ENCODE results near the gene MGMT.

The MGMT gene

DNA sequence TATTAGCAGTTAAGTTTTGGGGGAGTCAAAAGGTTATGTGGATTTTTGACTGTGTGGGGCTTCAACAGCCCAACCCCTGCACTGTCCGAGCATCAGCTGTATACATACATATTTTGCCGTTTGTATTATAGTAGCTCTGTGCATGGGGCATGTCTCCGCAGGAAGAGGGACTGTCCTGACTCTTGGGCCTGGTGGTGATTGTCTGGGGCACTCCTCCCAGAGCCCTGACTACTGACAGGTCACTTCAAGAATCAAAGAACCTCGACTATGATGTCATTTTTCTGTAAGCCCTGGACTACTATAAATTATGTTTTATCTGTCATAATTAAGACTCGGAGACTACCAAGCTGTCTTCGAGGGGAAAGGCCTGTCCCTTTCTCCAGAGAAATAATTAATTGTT, 51.8 kb downstream of the MGMT start:
- no peak for DNase-seq

DNA sequence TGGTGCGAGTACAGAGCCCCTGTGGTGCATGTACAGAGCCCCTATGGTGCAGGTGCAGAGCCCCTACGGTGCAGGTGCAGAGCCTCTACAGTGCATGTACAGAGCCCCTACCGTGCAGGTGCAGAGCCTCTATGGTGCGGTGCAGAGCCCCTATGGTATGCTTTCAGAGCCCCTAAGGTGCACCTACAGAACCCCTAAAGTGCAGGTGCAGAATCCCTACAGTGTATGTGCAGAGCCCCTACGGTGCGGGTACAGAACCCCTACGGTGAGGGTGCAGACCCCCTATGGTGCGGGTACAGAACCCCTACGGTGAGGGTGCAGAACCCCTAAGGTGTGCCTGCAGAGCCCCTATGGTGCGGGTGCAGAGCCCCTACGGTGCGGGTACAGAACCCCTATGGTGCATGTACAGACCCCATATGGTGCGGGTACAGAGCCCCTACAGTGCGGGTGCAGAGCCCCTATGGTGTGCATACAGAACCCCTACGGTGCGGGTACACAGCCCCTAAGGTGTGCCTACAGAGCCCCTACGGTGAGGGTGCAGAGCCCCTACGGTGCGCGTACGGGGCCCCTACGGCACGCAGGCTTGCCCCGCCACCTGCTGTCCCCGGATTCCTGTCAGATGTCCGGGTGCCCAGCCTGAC, 53.5 kb downstream of the MGMT start:
- no peak for DNase-seq

DNA sequence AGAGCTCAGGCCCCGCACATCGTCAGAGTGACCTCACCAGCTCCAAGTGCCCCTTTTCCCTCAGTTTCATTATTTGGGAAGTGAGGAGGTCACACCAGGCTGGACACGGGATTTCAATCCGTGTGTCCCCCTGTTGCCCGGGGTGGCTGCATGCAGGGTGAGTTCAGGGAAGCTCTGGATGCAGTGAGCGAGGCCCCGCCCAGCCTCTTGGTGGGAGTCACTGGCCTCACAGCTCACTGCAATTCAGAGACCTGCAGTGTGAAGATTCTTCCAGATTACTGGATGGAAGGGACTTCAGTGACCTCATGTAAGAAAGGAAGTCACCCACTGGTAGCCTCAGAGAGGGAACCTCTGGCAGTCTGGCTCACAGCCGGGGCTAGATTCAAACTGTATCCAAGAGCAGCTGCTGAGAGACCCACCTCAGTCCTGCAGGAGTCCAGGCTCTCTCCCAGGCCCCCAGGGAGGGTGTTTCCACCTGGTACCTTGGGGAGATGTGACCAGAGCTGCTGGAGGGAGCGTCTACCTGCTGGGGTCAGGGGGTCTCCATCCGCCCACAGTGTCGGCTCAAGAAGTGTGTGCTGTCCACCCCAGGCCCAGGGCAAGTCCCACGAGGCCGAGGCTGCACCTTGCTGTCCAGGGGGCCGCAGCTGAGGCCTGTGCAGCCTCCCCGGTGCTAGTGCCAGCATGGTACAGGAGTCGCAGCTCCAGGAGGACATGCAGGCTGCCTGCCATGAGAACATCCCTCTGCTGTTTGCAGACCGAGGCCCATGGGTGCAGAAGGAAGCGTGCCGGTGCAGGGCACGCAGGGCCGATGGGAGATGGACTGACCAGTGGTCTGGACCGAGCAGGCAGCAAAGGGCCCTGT, 54.4 kb downstream of the MGMT start:
- no peak for DNase-seq

DNA sequence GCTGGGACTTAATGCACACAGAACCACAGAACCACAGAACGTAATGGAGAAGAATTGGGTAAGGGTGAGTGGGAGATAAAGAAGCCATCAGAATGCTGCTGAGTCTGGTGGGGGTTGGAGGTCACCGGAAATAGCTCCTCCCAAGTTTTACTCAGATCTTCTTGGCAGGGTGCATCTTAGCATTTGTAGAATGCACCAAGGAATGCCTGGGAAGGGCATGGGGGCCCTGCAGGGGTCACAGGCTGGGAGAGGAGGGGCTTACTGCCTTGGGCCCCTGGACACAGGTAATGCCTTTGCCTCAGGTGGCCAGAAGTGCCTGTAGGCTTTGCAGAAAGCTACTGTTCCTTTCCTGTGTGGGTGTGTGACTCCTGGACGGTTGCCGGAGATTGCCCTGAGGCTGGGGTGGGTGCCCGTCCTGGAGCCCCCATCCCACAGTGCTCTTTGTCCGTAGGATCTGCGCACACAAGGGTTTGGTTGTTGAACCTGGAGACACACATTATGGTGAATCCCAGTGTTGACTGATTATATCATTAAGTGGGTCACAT, 55.1 kb downstream of the MGMT start:
- DNase-seq = no peak

DNA sequence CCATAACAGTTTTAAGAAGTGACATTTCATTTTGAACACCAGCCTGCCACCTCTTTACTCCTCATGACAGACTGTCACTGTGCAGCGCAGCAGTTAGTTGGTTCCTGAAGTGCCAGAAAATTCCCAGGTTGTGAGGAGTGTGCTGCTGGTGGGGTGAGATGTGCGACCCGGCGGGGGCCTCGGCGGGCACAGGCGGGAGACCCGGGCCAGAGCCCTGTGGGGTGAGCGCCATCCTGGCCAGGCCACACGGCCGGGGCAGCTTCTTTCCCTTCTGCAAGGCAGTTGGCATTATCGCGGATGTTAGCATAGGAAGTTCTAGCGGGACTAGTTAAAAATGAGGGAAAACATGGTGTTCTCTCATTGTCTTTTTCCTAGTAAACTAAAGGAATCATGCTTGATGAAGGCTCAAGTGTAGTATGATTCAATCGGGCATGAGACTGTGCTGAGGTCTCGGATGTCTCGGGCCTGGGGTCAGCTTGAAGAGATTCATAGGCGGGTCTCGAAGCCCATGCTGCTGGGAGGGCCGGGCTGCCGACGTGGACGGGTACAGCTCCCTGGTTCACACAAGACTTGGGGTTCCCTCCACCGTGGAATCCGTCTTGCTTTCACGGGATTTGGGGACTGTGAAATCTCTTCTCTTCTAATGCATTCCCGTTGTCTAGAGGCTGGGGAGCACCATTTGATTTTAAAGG, 56.1 kb downstream of the MGMT start:
- DNase-seq = no peak

DNA sequence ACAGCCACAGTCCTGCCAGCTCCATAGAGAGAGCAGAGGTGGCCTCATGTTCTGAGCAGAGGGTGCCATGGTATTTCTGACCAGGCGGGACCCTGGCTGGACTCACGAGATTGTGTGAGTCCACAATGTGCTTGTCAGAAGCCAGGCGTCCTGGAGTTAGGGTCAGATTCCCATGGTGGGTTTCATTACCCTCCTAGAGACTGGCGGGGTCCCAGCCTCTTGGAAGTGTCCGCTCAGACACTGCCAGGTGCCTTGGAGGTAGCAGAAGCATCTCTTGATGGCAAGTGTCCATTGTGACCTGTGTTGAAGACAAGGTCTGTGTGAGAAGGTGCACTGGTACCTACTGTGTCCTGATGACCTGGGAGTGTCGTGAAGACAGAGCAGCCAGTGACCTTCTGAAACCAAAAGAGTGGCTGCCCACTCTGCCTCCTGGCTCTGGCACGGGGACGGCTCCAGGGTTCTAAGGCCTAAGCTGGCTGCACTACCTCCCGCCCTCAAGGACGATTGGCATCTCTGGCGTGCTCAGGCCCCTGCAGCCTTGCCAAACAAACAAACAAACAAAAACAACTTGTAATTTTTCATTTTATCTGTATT, 56.8 kb downstream of the MGMT start:
- no peak for DNase-seq

DNA sequence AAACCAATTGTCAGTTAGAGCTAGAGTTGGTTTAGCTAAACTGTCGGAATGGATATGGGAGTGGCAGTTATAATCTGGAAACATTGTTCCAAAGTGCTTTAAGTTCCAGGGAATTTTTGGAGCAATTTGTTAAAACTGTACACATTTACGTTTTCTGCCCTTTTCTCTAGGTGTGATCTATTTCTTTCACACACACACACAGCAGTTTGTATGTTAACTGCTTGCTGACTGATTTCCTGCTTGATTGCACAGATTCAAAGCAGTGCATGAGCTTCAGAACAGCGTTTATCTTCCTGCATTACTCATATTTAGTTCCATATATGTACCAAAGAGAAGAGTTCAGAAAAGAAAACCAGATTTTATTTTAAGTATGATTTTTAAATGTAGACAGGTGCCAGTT, 57.9 kb downstream of the MGMT start:
- DNase-seq = no peak

DNA sequence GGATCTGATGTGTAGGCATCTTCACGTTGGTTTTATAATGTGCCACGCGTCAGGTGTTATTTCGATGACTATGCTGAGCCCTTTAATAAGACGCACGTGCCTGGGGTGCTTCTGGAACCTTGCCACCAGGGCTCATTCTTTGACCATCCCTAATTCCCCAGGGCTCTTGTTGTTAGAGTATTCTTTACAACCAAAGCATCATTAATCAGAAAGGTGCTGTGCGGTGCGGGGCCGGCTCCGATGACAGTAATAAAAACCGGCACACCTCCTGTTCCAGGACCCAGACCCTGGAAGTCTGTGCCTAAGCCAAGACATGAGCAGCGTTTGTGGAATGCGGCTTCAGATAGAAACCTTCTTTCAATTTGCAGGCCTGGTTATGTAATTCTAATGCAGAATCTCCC, 58.4 kb downstream of the MGMT start:
- no peak for DNase-seq

DNA sequence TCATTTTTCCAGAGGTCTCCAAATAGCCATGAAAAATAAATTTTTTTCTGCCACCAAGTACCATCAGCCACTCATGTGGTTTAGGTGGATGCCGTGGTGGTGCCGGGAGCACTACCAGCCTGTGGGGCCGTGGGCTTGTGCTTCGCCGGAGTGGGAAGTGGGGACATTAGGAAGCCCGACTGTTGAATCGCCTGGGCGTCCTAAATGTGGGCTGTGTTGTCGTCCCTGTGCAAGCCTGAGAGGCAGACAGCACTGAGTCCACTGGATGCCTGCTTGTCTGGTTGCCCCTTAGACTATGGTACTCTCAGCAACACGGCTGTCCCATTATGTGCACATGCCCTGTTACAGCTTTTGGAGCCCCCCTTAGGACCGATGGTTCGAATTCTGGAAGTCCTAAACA, 59.9 kb downstream of the MGMT start:
- DNase-seq = no peak

DNA sequence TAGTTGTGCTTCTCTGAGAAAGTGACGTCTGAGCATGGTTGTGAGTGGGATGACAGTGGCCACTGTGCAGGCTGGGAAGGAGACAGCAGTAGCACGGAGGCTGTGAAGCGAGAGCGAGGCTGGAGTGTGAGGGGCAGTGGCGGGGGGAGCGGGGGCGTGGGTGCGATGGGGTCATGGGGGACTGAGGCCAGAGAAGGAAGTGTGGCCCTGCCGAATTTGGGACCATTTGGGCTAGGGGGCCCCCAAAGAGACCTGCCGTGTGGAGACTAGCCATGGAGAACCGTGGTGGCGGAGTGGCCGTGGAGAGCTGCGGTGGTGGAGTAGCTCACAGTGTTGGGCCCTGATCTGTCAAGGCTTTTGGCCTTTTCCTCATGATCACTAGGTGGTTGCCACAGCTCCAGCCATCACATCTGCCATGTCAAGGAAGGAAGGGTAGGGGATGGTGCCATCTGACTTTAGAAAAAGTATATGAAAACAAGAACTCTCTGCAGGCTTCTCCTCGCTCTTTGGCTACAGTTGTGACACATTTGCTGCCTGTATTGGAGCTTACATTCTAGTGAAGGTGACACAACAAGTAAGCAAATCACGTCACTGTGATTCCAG, 61.4 kb downstream of the MGMT start:
- DNase-seq = no peak

DNA sequence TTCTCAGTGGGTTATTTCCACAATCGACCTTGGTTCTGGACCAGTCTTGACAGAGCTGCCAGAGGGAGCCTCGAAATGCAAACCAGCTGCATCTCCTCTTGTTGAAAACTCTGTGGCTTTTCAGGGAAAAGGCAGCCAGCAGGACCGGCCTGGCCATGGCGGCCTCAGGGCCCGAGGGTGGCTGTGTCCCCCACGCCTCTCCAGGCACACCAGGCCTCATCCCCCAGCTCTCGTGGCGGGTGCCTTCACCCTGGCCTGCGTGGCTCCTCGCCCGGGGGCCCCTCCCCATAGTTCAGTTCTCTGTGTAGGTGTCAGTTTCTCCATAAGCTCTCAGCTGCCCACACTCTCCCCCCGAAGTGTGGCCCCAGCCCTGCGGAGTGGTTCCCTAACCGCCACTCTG, 63.5 kb downstream of the MGMT start:
- no peak for DNase-seq

DNA sequence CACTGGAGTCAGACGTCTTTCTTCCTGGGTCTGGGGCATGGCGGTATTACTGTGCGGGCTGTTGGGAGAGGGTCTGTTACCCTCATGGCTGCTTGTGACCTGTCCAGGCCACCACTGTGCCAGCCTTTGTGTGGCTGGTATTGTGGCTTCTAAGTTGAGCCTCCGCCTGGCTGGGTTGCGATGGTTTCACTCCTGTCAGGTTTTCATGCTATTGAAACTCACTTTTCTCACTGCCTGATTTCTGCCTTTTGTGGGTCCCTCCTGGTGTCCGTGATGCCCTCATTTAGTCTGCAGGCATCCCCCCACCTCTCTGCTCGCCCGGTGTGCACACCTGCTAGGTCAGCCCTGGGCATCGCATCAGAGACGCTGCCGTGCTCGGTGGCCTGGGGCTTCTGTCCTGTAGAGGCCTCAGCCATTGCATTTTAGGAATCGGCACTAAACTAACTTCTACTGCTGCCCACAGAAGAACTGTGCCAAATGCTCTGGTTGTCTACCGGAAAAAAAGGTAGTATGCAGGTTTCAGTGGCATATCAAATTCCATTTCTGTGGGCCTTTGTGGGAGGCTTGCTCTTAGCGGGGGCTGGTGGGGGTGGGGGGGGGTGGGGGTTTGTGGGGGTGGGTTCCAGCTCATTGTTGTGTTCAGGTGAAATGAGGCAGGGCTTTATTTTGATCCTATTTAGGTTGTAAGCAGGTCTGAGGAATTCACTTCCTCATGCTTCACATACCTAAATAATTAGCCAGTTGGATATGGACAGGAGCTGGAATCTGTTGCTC, 64.3 kb downstream of the MGMT start:
- no peak for DNase-seq

DNA sequence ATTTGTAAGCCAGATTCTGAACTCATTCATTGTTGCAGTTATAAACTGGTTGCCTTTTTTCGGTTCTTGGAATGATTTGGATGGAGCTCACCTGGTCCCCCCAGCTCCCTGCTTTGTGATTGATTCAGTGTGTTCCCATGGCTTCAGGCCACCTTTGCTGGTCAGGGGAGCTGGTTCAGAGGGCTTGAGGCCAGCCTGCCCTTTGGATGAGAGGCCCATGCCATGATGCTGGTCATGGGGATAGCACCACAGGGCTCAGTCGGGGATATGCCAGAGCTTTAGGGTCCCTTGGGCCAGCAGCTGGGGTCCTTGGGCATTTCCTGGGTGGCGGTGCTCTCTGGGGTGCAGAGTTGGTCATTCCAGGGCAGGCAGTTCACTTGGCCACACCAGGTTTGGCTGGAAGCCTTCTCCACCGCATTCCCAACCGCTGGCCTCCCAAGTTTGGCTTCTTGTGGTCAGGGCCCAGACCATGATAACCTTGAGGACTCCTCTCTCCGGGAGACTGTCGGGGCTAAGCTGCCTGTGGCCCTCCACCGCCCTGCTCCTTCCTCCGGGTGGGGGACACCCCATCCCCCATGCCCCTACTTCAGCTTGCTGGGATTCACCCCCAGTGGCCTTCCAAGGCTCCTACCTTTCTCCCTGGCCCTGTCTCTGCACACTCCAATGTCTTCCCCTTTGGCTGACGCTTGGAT, 65.1 kb downstream of the MGMT start:
- DNase-seq = no peak

DNA sequence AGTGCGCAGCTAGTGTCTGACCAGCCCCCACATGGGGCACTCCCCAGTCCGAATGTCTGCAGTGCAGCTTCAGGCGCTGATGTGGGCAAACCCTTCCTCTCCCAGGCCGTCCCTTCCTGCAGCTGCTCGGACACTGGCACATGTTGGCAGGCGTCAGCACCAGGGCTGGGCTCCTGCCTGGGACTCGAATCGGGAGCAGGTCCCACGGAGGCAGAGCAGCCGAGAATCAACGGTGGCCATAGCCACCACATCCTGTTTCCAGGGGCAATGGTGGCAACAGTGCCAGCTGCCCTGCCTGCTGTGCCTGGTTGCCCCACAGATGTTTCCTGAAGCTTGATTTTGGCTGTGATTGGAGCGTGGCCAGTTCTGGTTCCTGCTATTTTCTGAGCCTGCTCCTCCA, 65.8 kb downstream of the MGMT start:
- no peak for DNase-seq

DNA sequence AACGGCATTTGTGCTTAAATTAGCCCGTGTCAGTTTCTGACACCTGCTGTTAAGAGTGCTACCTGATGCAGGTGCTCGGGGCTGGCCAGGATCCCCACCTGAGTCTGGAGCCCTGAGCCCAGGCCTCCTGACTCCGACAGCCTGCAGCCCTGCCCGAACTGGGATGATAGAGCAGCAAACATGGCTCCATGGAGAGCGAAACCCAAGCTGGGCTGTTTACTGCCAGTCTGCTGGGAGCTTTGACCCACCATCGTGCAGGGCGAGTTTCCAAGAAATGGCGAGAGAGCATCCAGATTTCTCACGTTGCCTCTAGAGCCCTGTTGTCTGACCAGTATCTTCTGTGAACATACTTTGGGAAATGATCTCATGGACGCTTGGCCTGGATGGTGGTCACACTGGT, 66.2 kb downstream of the MGMT start:
- DNase-seq = no peak

DNA sequence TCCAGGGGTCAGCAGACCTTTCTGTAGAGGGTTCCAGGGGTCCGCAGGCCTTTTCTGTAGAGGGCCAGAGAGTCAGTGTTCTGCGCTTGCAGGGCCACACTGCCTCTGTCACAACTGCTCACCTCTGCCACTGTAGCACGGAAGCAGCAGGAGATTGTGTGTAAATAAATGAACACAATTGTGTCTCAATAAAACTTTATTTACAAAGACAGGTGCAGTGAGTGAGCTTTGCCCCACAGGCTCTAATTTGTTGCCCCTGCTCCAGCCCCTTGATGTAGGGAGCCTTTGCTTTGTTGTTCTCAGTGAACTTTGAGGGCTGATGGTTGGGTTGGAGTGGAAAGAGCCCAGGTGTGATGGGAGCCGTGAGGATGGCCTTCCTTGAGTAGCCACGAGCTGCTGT, 67.8 kb downstream of the MGMT start:
- no peak for DNase-seq

DNA sequence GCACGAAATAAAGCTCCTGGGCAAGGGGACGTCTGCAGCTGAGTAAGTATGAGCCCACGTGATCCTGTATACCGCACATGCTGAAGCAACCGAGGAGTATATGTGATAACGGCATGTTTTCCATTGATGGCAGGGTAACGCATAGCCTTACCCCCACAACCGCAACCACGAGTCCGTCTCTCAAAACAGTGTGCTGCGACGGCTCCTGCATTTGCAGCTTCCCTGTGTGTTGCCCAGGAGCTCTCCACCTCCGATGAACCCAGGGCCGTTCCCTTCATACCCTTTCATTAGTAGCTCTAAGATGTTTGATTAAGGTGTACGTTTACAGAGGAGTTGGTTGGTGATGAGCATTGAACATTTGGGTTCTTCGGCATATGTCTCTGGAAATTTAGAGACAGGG, 69.3 kb downstream of the MGMT start:
- DNase-seq = no peak

DNA sequence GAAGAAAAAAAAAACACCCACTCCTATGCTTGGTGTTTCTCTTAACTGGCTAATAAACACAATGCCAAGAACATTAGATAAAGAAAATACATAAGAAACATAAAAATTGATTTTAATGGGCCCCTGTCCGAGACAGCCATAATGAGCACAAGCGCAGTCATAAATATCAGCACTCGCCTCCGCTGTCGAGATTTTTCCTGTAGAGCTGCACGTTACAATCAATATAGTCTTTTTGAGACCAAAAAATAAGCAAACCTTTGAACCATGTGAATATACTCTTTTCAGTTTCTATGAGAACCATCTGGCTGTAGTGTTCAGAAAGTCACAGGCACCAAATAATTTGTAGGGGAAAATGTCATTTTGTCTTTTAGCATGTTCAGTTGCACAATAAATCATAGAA, 70.1 kb downstream of the MGMT start:
- no peak for DNase-seq

DNA sequence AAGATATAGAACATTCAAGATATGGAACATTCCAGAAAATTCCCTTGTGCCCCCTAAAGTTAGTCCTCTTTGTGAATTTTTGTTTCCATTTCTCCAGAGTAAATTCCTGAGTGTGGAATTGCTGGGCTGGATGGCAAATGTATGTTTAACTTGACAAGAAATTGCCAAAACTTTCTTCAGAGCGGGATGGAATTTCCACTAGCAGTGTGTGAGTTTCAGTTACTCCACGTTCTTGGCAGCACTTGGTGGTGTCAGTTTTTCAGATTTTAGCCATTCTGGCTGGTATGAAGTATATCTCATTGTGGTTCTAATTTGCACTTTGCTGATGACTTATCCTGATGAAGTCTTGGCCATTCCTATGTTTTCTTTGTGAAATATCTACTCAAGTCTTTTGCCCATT, 71.2 kb downstream of the MGMT start:
- DNase-seq = no peak

DNA sequence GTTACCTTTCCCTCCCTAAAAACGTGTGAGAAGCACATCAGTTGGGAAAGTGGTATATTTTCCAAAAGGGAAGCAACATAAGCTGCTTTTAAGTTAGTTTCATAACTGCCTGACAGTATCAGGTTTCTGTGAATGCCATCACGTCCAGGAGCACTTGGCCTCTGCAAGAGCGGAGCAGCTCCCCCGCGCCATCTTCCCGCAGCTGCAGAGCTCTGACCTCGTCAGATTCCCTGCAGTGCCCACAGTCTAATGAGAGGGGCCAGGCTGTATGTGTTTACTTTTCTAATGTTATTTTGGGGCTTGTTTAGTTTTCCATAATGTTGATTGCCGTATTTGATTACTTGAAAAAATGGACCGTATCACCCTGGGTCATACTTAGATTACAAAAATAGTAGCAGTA, 74.2 kb downstream of the MGMT start:
- no peak for DNase-seq
